ENCODE measurements around the gene ACTA1. TPM values are rescaled to one million over a fixed set of nuclear protein-coding genes. Genes with fewer than 3 reads are reported as not detected.

Gene ACTA1
- total RNA-seq, 2 experiments from 2014 or later = not detected

DNA sequence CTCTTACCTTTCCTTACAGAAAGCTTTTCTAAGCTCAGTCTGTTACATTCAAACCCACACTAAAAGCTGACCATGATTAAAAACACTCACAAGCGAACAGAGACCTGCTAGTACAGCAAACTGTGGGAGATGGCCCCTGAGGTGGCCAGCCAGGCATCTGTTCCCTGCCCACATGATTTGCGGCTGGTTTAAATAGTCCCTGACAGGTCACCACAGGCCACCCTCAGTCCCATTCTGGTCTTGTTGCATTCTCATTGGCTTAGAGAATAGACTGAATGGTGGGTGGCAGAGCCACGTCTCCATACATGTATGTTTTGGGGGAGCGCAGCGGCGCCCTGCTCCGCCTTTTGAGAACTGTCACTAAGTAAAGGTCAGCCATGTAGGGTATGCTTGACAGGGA, 2.3 kb upstream of the ACTA1 start:
- CTCF ChIA-PET = no interaction called here
- H3K36me3 Mint-ChIP-seq (ENCODE audit: low read depth) = peaks cover 22% of the 10 kb centered on the region
- POLR2A ChIA-PET = interaction anchor here (1.5 kb wide), 1 partner anchor 33 kb away, joined by 3 read pairs; no protein-coding TSS in a partner anchor
- peaks cover 47% of the 10 kb centered on the region for H3K27me3 Mint-ChIP-seq
- H3K4me1 Mint-ChIP-seq (ENCODE audit: low read depth) = peaks cover 30% of the 10 kb centered on the region
- H3K27ac Mint-ChIP-seq = no peak overlapping the region
- ATAC-seq (no peak), DNase-seq (no peak)
- intact Hi-C loops (cut with micrococcal nuclease) = no loop called here
- no peaks in the 10 kb centered on the region for H3K9me3 Mint-ChIP-seq
- H3K4me3 Mint-ChIP-seq = no peak overlapping the region
- TF ChIP-seq, protein P1, sequence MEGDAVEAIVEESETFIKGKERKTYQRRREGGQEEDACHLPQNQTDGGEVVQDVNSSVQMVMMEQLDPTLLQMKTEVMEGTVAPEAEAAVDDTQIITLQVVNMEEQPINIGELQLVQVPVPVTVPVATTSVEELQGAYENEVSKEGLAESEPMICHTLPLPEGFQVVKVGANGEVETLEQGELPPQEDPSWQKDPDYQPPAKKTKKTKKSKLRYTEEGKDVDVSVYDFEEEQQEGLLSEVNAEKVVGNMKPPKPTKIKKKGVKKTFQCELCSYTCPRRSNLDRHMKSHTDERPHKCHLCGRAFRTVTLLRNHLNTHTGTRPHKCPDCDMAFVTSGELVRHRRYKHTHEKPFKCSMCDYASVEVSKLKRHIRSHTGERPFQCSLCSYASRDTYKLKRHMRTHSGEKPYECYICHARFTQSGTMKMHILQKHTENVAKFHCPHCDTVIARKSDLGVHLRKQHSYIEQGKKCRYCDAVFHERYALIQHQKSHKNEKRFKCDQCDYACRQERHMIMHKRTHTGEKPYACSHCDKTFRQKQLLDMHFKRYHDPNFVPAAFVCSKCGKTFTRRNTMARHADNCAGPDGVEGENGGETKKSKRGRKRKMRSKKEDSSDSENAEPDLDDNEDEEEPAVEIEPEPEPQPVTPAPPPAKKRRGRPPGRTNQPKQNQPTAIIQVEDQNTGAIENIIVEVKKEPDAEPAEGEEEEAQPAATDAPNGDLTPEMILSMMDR (IDR thresholded peaks at IDR 0.05) = no peak

DNA sequence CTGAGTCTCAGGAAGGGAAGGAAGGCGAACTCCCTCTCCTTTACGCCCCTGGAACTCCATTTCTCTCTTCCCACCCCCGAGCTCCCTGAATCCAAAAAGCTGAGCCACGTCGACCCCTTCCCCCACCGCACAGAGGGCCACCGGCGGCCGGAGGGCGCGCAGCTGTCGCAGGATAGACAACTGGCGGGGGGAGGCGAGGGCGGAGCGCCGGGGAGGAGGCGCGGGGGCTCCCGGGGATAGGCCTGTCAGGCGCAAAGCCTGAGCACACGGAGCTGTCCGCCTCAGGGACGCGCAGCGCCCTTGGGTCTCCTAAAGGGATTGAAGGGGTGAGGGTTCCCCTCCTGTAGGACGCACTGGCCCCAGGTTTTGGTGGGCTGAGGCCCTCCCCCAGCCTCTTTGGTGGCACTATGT, 752 bp upstream of the ACTA1 start:
- H3K9me3 Mint-ChIP-seq = no peaks in the 10 kb centered on the region
- no peak overlapping the region for H3K4me3 Mint-ChIP-seq
- TF ChIP-seq, protein P1 (IDR thresholded peaks at IDR 0.05) = no peak
- DNase-seq (no peak), ATAC-seq (no peak)
- POLR2A ChIA-PET = interaction anchor here (1.5 kb wide), 1 partner anchor 32 kb away, joined by 3 read pairs; no protein-coding TSS in a partner anchor
- peaks cover 23% of the 10 kb centered on the region for H3K4me1 Mint-ChIP-seq (ENCODE audit: low read depth)
- H3K27ac Mint-ChIP-seq = no peak overlapping the region
- H3K27me3 Mint-ChIP-seq = peaks cover 62% of the 10 kb centered on the region
- peaks cover 10% of the 10 kb centered on the region for H3K36me3 Mint-ChIP-seq (ENCODE audit: low read depth)
- intact Hi-C loops (cut with micrococcal nuclease) = no loop called here
- CTCF ChIA-PET = no interaction called here

DNA sequence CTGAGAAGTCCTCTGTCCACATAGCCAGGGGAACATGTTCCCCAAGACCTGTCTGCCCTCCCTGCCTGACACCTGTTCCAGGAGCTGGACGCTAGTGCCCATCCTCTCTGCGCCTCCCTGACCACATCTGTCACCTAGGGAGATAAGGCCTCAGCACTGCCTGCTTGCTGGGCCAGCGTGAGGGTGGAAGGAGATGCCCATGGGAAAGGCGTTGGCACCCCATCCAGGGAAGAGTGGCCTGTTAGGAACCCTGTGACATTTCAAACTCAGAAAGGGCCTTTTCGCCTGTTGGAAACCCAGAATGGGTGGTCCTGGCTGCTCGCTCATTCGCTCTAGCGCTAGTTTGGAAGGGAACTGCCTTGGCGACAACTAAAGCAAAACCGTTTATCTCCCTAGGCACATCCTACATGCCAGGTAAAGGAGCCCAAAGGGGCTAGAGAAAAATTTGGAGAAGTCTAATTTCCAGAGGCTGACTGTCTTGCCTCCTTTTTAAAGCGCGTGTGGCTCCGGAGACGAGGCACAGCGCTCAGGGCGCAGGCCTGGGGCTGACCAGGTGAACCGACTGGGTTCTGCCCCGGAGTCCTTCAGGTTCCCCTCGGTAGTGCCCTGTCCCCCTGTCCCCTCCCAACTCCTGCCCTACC, 410 bp downstream of the ACTA1 start:
- Mint-ChIP-seq H3K4me3 (no peak overlapping the region), H3K9me3 (no peaks in the 10 kb centered on the region), H3K27ac (no peak overlapping the region), H3K4me1 (ENCODE audit: low read depth) (peaks cover 20% of the 10 kb centered on the region), H3K27me3 (peaks cover 64% of the 10 kb centered on the region), H3K36me3 (ENCODE audit: low read depth) (peaks cover 4% of the 10 kb centered on the region)
- ChIA-PET POLR2A (no interaction called here), CTCF (no interaction called here)
- no peak for ATAC-seq
- intact Hi-C loops (cut with micrococcal nuclease) = no loop called here
- no peak for DNase-seq
- TF ChIP-seq, protein P1 (IDR thresholded peaks at IDR 0.05) = no peak

DNA sequence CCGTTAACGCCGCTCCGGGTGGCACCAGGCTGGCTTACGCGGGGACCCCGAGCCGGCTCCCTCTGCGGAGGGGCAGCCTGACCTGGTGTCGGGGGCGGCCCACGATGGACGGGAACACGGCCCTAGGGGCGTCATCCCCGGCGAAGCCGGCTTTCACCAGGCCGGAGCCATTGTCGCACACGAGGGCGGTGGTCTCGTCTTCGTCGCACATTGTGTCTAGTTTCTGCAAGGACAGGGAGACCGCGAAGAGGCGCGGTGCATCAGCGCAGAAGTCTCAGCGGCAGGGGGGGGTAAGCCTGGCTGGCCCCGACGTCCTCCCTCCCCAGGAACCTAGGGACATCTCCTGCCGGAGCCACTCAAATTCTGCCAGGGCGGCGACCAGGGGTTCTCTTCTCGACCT, 989 bp downstream of the ACTA1 start:
- intact Hi-C loops (cut with micrococcal nuclease) = no loop called here
- H3K27ac Mint-ChIP-seq = no peak overlapping the region
- no peak for ATAC-seq
- H3K4me1 Mint-ChIP-seq (ENCODE audit: low read depth) = peaks cover 15% of the 10 kb centered on the region
- H3K9me3 Mint-ChIP-seq = no peaks in the 10 kb centered on the region
- H3K4me3 Mint-ChIP-seq = no peak overlapping the region
- DNase-seq = no peak
- ChIA-PET POLR2A (no interaction called here), CTCF (no interaction called here)
- TF ChIP-seq, protein P1 (IDR thresholded peaks at IDR 0.05) = no peak
- peaks cover 69% of the 10 kb centered on the region for H3K27me3 Mint-ChIP-seq
- H3K36me3 Mint-ChIP-seq (ENCODE audit: low read depth) = no peaks in the 10 kb centered on the region

DNA sequence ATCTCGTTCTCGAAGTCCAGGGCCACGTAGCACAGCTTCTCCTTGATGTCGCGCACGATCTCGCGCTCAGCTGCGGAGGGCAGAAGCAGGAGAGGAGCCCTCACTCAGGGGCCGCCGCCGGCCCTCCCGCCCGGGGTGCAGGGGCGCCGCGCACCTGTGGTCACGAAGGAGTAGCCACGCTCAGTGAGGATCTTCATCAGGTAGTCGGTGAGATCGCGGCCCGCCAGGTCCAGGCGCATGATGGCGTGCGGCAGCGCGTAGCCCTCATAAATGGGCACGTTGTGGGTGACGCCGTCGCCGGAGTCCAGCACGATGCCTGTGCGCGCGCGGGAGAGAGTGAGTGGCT, 1.8 kb downstream of the ACTA1 start:
- ATAC-seq (no peak), DNase-seq (no peak)
- H3K4me3 Mint-ChIP-seq = no peak overlapping the region
- intact Hi-C loops (cut with micrococcal nuclease) = no loop called here
- POLR2A ChIA-PET = interaction anchor here (2.3 kb wide), 1 partner anchor 9 kb away, joined by 5 read pairs; no protein-coding TSS in a partner anchor
- CTCF ChIA-PET = no interaction called here
- H3K27me3 Mint-ChIP-seq = peaks cover 71% of the 10 kb centered on the region
- TF ChIP-seq, protein P1 (IDR thresholded peaks at IDR 0.05) = no peak
- H3K9me3 Mint-ChIP-seq = no peaks in the 10 kb centered on the region
- peaks cover 15% of the 10 kb centered on the region for H3K4me1 Mint-ChIP-seq (ENCODE audit: low read depth)
- H3K36me3 Mint-ChIP-seq (ENCODE audit: low read depth) = no peaks in the 10 kb centered on the region
- H3K27ac Mint-ChIP-seq = no peak overlapping the region
